Measurements from ENCODE around the gene ABCC8.

Gene ABCC8

DNA sequence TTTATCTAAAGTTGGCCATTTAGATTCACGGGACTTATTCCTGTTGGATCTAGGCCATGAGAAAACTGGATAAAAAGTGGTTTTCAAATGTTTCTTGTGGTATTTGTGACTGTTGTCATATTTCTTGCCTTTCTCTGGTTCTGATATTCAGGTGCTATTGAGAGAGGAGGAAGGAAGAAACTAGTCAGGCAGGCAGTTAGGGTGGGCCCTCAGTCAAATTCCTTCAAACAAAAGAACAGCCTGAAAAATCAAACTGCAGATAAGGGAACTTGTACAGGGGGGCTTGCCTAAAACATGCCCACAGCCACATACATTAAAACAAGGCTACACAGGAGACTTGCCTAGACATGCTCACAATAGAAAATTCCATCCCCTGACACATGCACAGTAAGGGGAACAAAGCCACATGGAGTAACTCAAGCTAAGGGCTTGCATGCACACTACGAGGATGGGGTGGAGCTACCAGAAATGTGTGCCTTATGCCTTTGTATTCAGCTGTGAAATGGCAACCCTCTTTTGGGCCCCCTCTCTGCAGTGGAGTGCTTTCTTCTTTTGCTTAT lies 106.9 kb downstream of the ABCC8 start:
- Histone ChIP-seq H3K9me2 (ENCODE audit: low read depth, low read length) (no peaks in the 10 kb centered on the region), H3K9ac (ENCODE audit: low read length) (no peak overlapping the region), H3K9me3 (ENCODE audit: low read length) (peaks cover 55% of the 10 kb centered on the region), H3F3A (ENCODE audit: insufficient read depth, low read length) (no peaks in the 10 kb centered on the region), H3K4me1 (ENCODE audit: insufficient read depth, low read length, severe bottlenecking) (no peaks in the 10 kb centered on the region), H3K27ac (ENCODE audit: low read depth, low read length, poor library complexity, severe bottlenecking) (no peak overlapping the region), H3K4me3 (ENCODE audit: low read depth, low read length, poor library complexity, severe bottlenecking) (no peak overlapping the region), H3K36me3 (ENCODE audit: insufficient read depth, low read length) (peaks cover 100% of the 10 kb centered on the region), H2AFZ (ENCODE audit: low read length) (no peak overlapping the region), H3K27me3 (ENCODE audit: insufficient read depth, low read length) (no peaks in the 10 kb centered on the region), H4K20me1 (ENCODE audit: insufficient read depth, low read length) (no peaks in the 10 kb centered on the region), H3K79me2 (ENCODE audit: insufficient read depth, low read length) (peaks cover 8% of the 10 kb centered on the region), H3K4me2 (ENCODE audit: low read length) (no peak overlapping the region)
- TF ChIP-seq EZH2 (IDR thresholded peaks at IDR 0.05; ENCODE audit: borderline replicate concordance, low read length): no peak
- TF ChIP-seq, protein P1, sequence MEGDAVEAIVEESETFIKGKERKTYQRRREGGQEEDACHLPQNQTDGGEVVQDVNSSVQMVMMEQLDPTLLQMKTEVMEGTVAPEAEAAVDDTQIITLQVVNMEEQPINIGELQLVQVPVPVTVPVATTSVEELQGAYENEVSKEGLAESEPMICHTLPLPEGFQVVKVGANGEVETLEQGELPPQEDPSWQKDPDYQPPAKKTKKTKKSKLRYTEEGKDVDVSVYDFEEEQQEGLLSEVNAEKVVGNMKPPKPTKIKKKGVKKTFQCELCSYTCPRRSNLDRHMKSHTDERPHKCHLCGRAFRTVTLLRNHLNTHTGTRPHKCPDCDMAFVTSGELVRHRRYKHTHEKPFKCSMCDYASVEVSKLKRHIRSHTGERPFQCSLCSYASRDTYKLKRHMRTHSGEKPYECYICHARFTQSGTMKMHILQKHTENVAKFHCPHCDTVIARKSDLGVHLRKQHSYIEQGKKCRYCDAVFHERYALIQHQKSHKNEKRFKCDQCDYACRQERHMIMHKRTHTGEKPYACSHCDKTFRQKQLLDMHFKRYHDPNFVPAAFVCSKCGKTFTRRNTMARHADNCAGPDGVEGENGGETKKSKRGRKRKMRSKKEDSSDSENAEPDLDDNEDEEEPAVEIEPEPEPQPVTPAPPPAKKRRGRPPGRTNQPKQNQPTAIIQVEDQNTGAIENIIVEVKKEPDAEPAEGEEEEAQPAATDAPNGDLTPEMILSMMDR (IDR thresholded peaks at IDR 0.05; ENCODE audit: low read length): no peak

GRCh38 chr11:17369094-17369493 lies 107.6 kb downstream of the ABCC8 start:
- no peak for TF ChIP-seq EZH2 (IDR thresholded peaks at IDR 0.05; ENCODE audit: borderline replicate concordance, low read length)
- TF ChIP-seq, protein P1 (IDR thresholded peaks at IDR 0.05; ENCODE audit: low read length): no peak
- no peak overlapping the region for H2AFZ ChIP-seq (ENCODE audit: low read length)
- H3K4me1 ChIP-seq (ENCODE audit: insufficient read depth, low read length, severe bottlenecking): no peaks in the 10 kb centered on the region
- no peaks in the 10 kb centered on the region for H3K9me2 ChIP-seq (ENCODE audit: low read depth, low read length)
- H3K36me3 ChIP-seq (ENCODE audit: insufficient read depth, low read length): peaks cover 100% of the 10 kb centered on the region
- H3K9me3 ChIP-seq (ENCODE audit: low read length): peaks cover 55% of the 10 kb centered on the region
- H3K27ac ChIP-seq (ENCODE audit: low read depth, low read length, poor library complexity, severe bottlenecking): no peak overlapping the region
- H3K27me3 ChIP-seq (ENCODE audit: insufficient read depth, low read length): no peaks in the 10 kb centered on the region
- no peak overlapping the region for H3K9ac ChIP-seq (ENCODE audit: low read length)
- H3K4me2 ChIP-seq (ENCODE audit: low read length): no peak overlapping the region
- no peaks in the 10 kb centered on the region for H4K20me1 ChIP-seq (ENCODE audit: insufficient read depth, low read length)
- H3F3A ChIP-seq (ENCODE audit: insufficient read depth, low read length): no peaks in the 10 kb centered on the region
- H3K79me2 ChIP-seq (ENCODE audit: insufficient read depth, low read length): peaks cover 8% of the 10 kb centered on the region
- no peak overlapping the region for H3K4me3 ChIP-seq (ENCODE audit: low read depth, low read length, poor library complexity, severe bottlenecking)

DNA sequence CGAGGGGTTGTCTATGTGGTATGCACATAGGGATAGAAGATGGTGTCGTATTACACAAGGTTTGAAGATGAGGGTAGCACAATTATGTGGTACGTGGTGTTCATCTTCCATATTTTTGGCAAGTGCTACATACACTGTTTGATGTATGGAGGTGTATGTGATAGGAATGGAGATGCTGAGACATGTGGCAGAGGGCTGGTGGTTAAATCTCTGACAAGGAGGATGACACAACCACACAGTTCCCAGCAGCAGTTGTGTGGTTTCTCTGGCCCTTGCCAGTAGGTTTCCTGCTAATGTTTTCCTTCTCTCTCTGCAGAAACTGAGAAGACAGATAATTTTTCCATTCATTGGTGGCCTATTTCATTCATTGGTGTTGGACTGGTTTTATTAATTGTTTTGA lies 108.1 kb downstream of the ABCC8 start:
- Histone ChIP-seq H3K9ac (ENCODE audit: low read length) (no peak overlapping the region), H3F3A (ENCODE audit: insufficient read depth, low read length) (no peaks in the 10 kb centered on the region), H4K20me1 (ENCODE audit: insufficient read depth, low read length) (no peaks in the 10 kb centered on the region), H2AFZ (ENCODE audit: low read length) (no peak overlapping the region), H3K27me3 (ENCODE audit: insufficient read depth, low read length) (no peaks in the 10 kb centered on the region), H3K4me3 (ENCODE audit: low read depth, low read length, poor library complexity, severe bottlenecking) (no peak overlapping the region), H3K36me3 (ENCODE audit: insufficient read depth, low read length) (peaks cover 100% of the 10 kb centered on the region), H3K4me2 (ENCODE audit: low read length) (no peak overlapping the region), H3K4me1 (ENCODE audit: insufficient read depth, low read length, severe bottlenecking) (no peaks in the 10 kb centered on the region), H3K79me2 (ENCODE audit: insufficient read depth, low read length) (peaks cover 8% of the 10 kb centered on the region), H3K27ac (ENCODE audit: low read depth, low read length, poor library complexity, severe bottlenecking) (no peak overlapping the region), H3K9me2 (ENCODE audit: low read depth, low read length) (no peaks in the 10 kb centered on the region), H3K9me3 (ENCODE audit: low read length) (peaks cover 55% of the 10 kb centered on the region)
- TF ChIP-seq, protein P1 (IDR thresholded peaks at IDR 0.05; ENCODE audit: low read length): no peak
- no peak for TF ChIP-seq EZH2 (IDR thresholded peaks at IDR 0.05; ENCODE audit: borderline replicate concordance, low read length)

Measured in OCI-LY1 (cell line).